Ascending aorta (tissue), 2 donors: ENCODE results near the gene TFB2M. TPM values are rescaled to one million over a fixed set of nuclear protein-coding genes. Genes with fewer than 3 reads are reported as not detected.

Source experiments
- DNase-seq, 2 donors: peaks; one replicate each; pipeline ENCODE4 v3.0.0-alpha.2; 2019; ENCODE audit warnings: low spot score in 2 of 2
- H3K27ac ChIP-seq, 2 donors: fragments of 200-600 bp; sonication (generic); one replicate each; pipeline ENCODE4 v1.5.1; 2016 to 2017; ENCODE audit warnings: mild to moderate bottlenecking in 1 of 2
- H3K27me3 ChIP-seq: fragments of 200-600 bp; sonication (generic); one replicate; pipeline ENCODE4 v1.5.1; 2017
- H3K36me3 ChIP-seq, 2 donors: fragments of 200-600 bp; sonication (generic); one replicate each; pipeline ENCODE4 v1.5.1; 2016
- H3K4me1 ChIP-seq, 2 donors: fragments of 200-600 bp; sonication (generic); one replicate each; pipeline ENCODE4 v1.5.1; 2016 to 2017; ENCODE audit warnings: mild to moderate bottlenecking in 1 of 2
- H3K4me3 ChIP-seq, 2 donors: fragments of 200-600 bp; sonication (generic); one replicate each; pipeline ENCODE4 v1.5.1; 2016 to 2017; ENCODE audit warnings: mild to moderate bottlenecking in 1 of 2
- H3K9me3 ChIP-seq, 2 donors: fragments of 200-600 bp; sonication (generic); one replicate each; pipeline ENCODE4 v1.5.1; 2016
- CTCF ChIP-seq, 3 experiments: fragments of 200-600 bp in 2 of 3; fragments of 450-650 bp in 1 of 3; sonication (generic) in 2 of 3; IDR thresholded peaks; one replicate each; pipeline ENCODE4 v1.5.1; 2016 to 2019; ENCODE audit warnings: antibody characterized with exemption in 3 of 3, mild to moderate bottlenecking in 1 of 3, moderate library complexity in 1 of 3
- intact Hi-C: fragments of 100-400 bp; cut with DNase I; formaldehyde crosslinking; loops from one replicate; pipeline ENCODE4 v1.15.1; 2023
- total RNA-seq: library from RNA; depleted of rRNA; stranded (reverse); fragments of >200 nt; gene quantifications from one replicate; pipeline ENCODE4 v1.1.0, GENCODE V29; 2016

The TFB2M gene
- total RNA-seq, 1 donor from 2014 or later = 1.6 TPM

- intact Hi-C loops = no loop called here
- no peak for DNase-seq
- peaks cover 9 to 21% of the 10 kb centered on the region in 2 donors for H3K9me3 ChIP-seq
Observed at GRCh38 chr1:246515390-246516005, 50.6 kb downstream of the TFB2M start.

GRCh38 chr1:246513619-246514343 is 52.3 kb downstream of the TFB2M start:
- peaks cover 9 to 21% of the 10 kb centered on the region in 2 donors for H3K9me3 ChIP-seq
- no peaks in the 10 kb centered on the region for H3K4me1 ChIP-seq
- no peak for TF ChIP-seq CTCF (IDR thresholded peaks at IDR 0.05)
- H3K36me3 ChIP-seq = no peaks in the 10 kb centered on the region
- H3K27me3 ChIP-seq = no peaks in the 10 kb centered on the region
- no peak overlapping the region for H3K4me3 ChIP-seq
- no peak for DNase-seq
- H3K27ac ChIP-seq = no peak overlapping the region
- intact Hi-C loops = no loop called here

More at GRCh38 chr1:246515390-246516005, 50.6 kb downstream of the TFB2M start:
- H3K36me3 ChIP-seq = no peaks in the 10 kb centered on the region
- H3K27me3 ChIP-seq = no peaks in the 10 kb centered on the region
- no peak overlapping the region for H3K27ac ChIP-seq
- no peak overlapping the region for H3K4me3 ChIP-seq
- TF ChIP-seq CTCF (IDR thresholded peaks at IDR 0.05) = no peak
- H3K4me1 ChIP-seq = no peaks in the 10 kb centered on the region

- no peaks in the 10 kb centered on the region for H3K27me3 ChIP-seq
- no peaks in the 10 kb centered on the region for H3K4me1 ChIP-seq
- H3K9me3 ChIP-seq = peaks cover 9 to 21% of the 10 kb centered on the region in 2 donors
- H3K4me3 ChIP-seq = no peak overlapping the region
- no peak for DNase-seq
- TF ChIP-seq CTCF (IDR thresholded peaks at IDR 0.05) = no peak
- no peak overlapping the region for H3K27ac ChIP-seq
- H3K36me3 ChIP-seq = no peaks in the 10 kb centered on the region
- intact Hi-C loops = no loop called here
Observed at GRCh38 chr1:246513041-246513440, 53.0 kb downstream of the TFB2M start.

GRCh38 chr1:246512635-246513034 is 53.4 kb downstream of the TFB2M start:
- H3K27ac ChIP-seq = no peak overlapping the region
- no peaks in the 10 kb centered on the region for H3K4me1 ChIP-seq
- H3K27me3 ChIP-seq = no peaks in the 10 kb centered on the region
- peaks cover 9 to 21% of the 10 kb centered on the region in 2 donors for H3K9me3 ChIP-seq
- no peaks in the 10 kb centered on the region for H3K36me3 ChIP-seq
- TF ChIP-seq CTCF (IDR thresholded peaks at IDR 0.05) = no peak
- no peak for DNase-seq
- no peak overlapping the region for H3K4me3 ChIP-seq
- intact Hi-C loops = no loop called here

- H3K27ac ChIP-seq = no peak overlapping the region
- H3K4me1 ChIP-seq = no peaks in the 10 kb centered on the region
- peaks cover 9 to 21% of the 10 kb centered on the region in 2 donors for H3K9me3 ChIP-seq
- intact Hi-C loops = no loop called here
- no peak for DNase-seq
- no peak for TF ChIP-seq CTCF (IDR thresholded peaks at IDR 0.05)
- no peaks in the 10 kb centered on the region for H3K27me3 ChIP-seq
- no peak overlapping the region for H3K4me3 ChIP-seq
- no peaks in the 10 kb centered on the region for H3K36me3 ChIP-seq
Observed at GRCh38 chr1:246512230-246512629, 53.8 kb downstream of the TFB2M start.
